Activated naive CD8-positive, alpha-beta T cell (primary cell): ENCODE measurements around the gene CA10.

Experiments
- H3K27ac Mint-ChIP-seq: one replicate; pipeline ENCODE4 v1.8.0; 2021; ENCODE audit warnings: mixed read lengths
- H3K27me3 Mint-ChIP-seq: one replicate; pipeline ENCODE4 v1.8.0; 2021; ENCODE audit warnings: mixed read lengths
- H3K36me3 Mint-ChIP-seq: one replicate; pipeline ENCODE4 v1.8.0; 2021; ENCODE audit warnings: mixed read lengths
- H3K4me1 Mint-ChIP-seq: one replicate; pipeline ENCODE4 v1.8.0; 2021; ENCODE audit warnings: low read depth, mixed read lengths
- H3K4me3 Mint-ChIP-seq: one replicate; pipeline ENCODE4 v1.8.0; 2021; ENCODE audit warnings: mild to moderate bottlenecking, mixed read lengths
- H3K9me3 Mint-ChIP-seq: one replicate; pipeline ENCODE4 v1.8.0; 2021; ENCODE audit warnings: low read depth, mixed read lengths

Gene CA10

GRCh38 chr17:51764387-51764971 lies 394.0 kb downstream of the CA10 start:
- Mint-ChIP-seq H3K27ac (no peak overlapping the region), H3K36me3 (no peaks in the 10 kb centered on the region), H3K4me3 (no peak overlapping the region), H3K9me3 (no peaks in the 10 kb centered on the region), H3K27me3 (peaks cover 17% of the 10 kb centered on the region), H3K4me1 (no peaks in the 10 kb centered on the region)

GRCh38 chr17:51763058-51763457 lies 395.5 kb downstream of the CA10 start:
- Mint-ChIP-seq H3K27me3 (peaks cover 17% of the 10 kb centered on the region), H3K27ac (no peak overlapping the region), H3K4me3 (no peak overlapping the region), H3K9me3 (no peaks in the 10 kb centered on the region), H3K4me1 (no peaks in the 10 kb centered on the region), H3K36me3 (no peaks in the 10 kb centered on the region)

- Mint-ChIP-seq H3K27ac (no peak overlapping the region), H3K36me3 (no peaks in the 10 kb centered on the region), H3K27me3 (peaks cover 14% of the 10 kb centered on the region), H3K9me3 (no peaks in the 10 kb centered on the region), H3K4me3 (no peak overlapping the region), H3K4me1 (no peaks in the 10 kb centered on the region)
Observed at GRCh38 chr17:51761105-51761504, 397.4 kb downstream of the CA10 start.

- no peaks in the 10 kb centered on the region for H3K36me3 Mint-ChIP-seq
- peaks cover 12% of the 10 kb centered on the region for H3K27me3 Mint-ChIP-seq
- no peaks in the 10 kb centered on the region for H3K4me1 Mint-ChIP-seq
Observed at GRCh38 chr17:51759260-51759659, 399.3 kb downstream of the CA10 start.

GRCh38 chr17:51751072-51751471 lies 407.4 kb downstream of the CA10 start:
- no peaks in the 10 kb centered on the region for H3K36me3 Mint-ChIP-seq
- H3K4me1 Mint-ChIP-seq: peaks cover 3% of the 10 kb centered on the region
- H3K27ac Mint-ChIP-seq: no peak overlapping the region
- H3K27me3 Mint-ChIP-seq: no peaks in the 10 kb centered on the region
- H3K4me3 Mint-ChIP-seq: no peak overlapping the region
- no peaks in the 10 kb centered on the region for H3K9me3 Mint-ChIP-seq

More at GRCh38 chr17:51759260-51759659, 399.3 kb downstream of the CA10 start:
- no peaks in the 10 kb centered on the region for H3K9me3 Mint-ChIP-seq
- no peak overlapping the region for H3K27ac Mint-ChIP-seq
- H3K4me3 Mint-ChIP-seq: no peak overlapping the region

- no peak overlapping the region for H3K27ac Mint-ChIP-seq
- H3K9me3 Mint-ChIP-seq: no peaks in the 10 kb centered on the region
- H3K4me1 Mint-ChIP-seq: peaks cover 3% of the 10 kb centered on the region
- no peak overlapping the region for H3K4me3 Mint-ChIP-seq
- H3K27me3 Mint-ChIP-seq: no peaks in the 10 kb centered on the region
- H3K36me3 Mint-ChIP-seq: no peaks in the 10 kb centered on the region
Observed at GRCh38 chr17:51748749-51749604, 409.5 kb downstream of the CA10 start.

GRCh38 chr17:51746421-51746820 lies 412.1 kb downstream of the CA10 start:
- Mint-ChIP-seq H3K4me3 (no peak overlapping the region), H3K27me3 (no peaks in the 10 kb centered on the region), H3K36me3 (no peaks in the 10 kb centered on the region), H3K4me1 (peaks cover 3% of the 10 kb centered on the region), H3K9me3 (no peaks in the 10 kb centered on the region), H3K27ac (no peak overlapping the region)

- Mint-ChIP-seq H3K4me3 (no peak overlapping the region), H3K9me3 (no peaks in the 10 kb centered on the region), H3K27me3 (no peaks in the 10 kb centered on the region), H3K4me1 (peaks cover 3% of the 10 kb centered on the region), H3K27ac (no peak overlapping the region), H3K36me3 (no peaks in the 10 kb centered on the region)
Observed at GRCh38 chr17:51745993-51746392, 412.5 kb downstream of the CA10 start.

GRCh38 chr17:51743477-51743876 lies 415.0 kb downstream of the CA10 start:
- H3K9me3 Mint-ChIP-seq: no peaks in the 10 kb centered on the region

GRCh38 chr17:51742571-51742970 lies 415.9 kb downstream of the CA10 start:
- Mint-ChIP-seq H3K4me1 (no peaks in the 10 kb centered on the region), H3K36me3 (no peaks in the 10 kb centered on the region), H3K27me3 (peaks cover 3% of the 10 kb centered on the region), H3K4me3 (no peak overlapping the region), H3K27ac (no peak overlapping the region), H3K9me3 (no peaks in the 10 kb centered on the region)

More at GRCh38 chr17:51743477-51743876, 415.0 kb downstream of the CA10 start:
- Mint-ChIP-seq H3K4me1 (no peaks in the 10 kb centered on the region), H3K27me3 (peaks cover 3% of the 10 kb centered on the region), H3K27ac (no peak overlapping the region), H3K36me3 (no peaks in the 10 kb centered on the region), H3K4me3 (no peak overlapping the region)

- Mint-ChIP-seq H3K27me3 (peaks cover 3% of the 10 kb centered on the region), H3K27ac (no peak overlapping the region), H3K4me1 (no peaks in the 10 kb centered on the region), H3K36me3 (no peaks in the 10 kb centered on the region), H3K4me3 (no peak overlapping the region), H3K9me3 (no peaks in the 10 kb centered on the region)
Observed at GRCh38 chr17:51741458-51741857, 417.1 kb downstream of the CA10 start.

GRCh38 chr17:51740531-51740930 lies 418.0 kb downstream of the CA10 start:
- H3K4me3 Mint-ChIP-seq: no peak overlapping the region
- no peaks in the 10 kb centered on the region for H3K9me3 Mint-ChIP-seq
- no peaks in the 10 kb centered on the region for H3K4me1 Mint-ChIP-seq

GRCh38 chr17:51739245-51739886 lies 419.1 kb downstream of the CA10 start:
- no peak overlapping the region for H3K4me3 Mint-ChIP-seq
- H3K27me3 Mint-ChIP-seq: peaks cover 7% of the 10 kb centered on the region
- H3K27ac Mint-ChIP-seq: no peak overlapping the region
- no peaks in the 10 kb centered on the region for H3K9me3 Mint-ChIP-seq
- H3K36me3 Mint-ChIP-seq: no peaks in the 10 kb centered on the region
- no peaks in the 10 kb centered on the region for H3K4me1 Mint-ChIP-seq

More at GRCh38 chr17:51740531-51740930, 418.0 kb downstream of the CA10 start:
- Mint-ChIP-seq H3K36me3 (no peaks in the 10 kb centered on the region), H3K27ac (no peak overlapping the region), H3K27me3 (peaks cover 3% of the 10 kb centered on the region)

- Mint-ChIP-seq H3K36me3 (no peaks in the 10 kb centered on the region), H3K4me1 (no peaks in the 10 kb centered on the region), H3K27me3 (peaks cover 16% of the 10 kb centered on the region), H3K4me3 (no peak overlapping the region), H3K27ac (no peak overlapping the region), H3K9me3 (no peaks in the 10 kb centered on the region)
Observed at GRCh38 chr17:51736356-51736755, 422.2 kb downstream of the CA10 start.

- H3K27ac Mint-ChIP-seq: no peak overlapping the region
- H3K4me3 Mint-ChIP-seq: no peak overlapping the region
- H3K9me3 Mint-ChIP-seq: no peaks in the 10 kb centered on the region
- H3K27me3 Mint-ChIP-seq: peaks cover 13% of the 10 kb centered on the region
- H3K36me3 Mint-ChIP-seq: no peaks in the 10 kb centered on the region
- H3K4me1 Mint-ChIP-seq: no peaks in the 10 kb centered on the region
Observed at GRCh38 chr17:51734976-51735375, 423.5 kb downstream of the CA10 start.
